T-helper 17 cell (primary cell): Measurements from ENCODE around the gene UBE4A. TPM values are rescaled to one million over a fixed set of nuclear protein-coding genes. Genes with fewer than 3 reads are reported as not detected.
"Not testable (repeated sequence)": the region's sequence is repeated elsewhere in the genome, so short reads cannot be mapped to it uniquely, and the experiment has no call there.

ENCODE experiments used
- ATAC-seq: fragments of 150-1000 bp; cut with Tn5 transposase; 2 replicates; pipeline ENCODE4 v1.10.0; 2021; ENCODE audit warnings: mild to moderate bottlenecking, moderate library complexity
- DNase-seq, 3 donors: peaks; one replicate each; pipeline versions ENCODE4 v3.0.0 to v3.0.0-alpha.2; 2020 to 2021
- H3K9me3 ChIP-seq: one replicate; pipeline ENCODE4 v1.7.0; 2013; ENCODE audit warnings: low read length, mild to moderate bottlenecking; ENCODE audit not compliant: control insufficient read depth, poor library complexity, severe bottlenecking
- H3K27ac Mint-ChIP-seq: one replicate; pipeline ENCODE4 v1.8.0; 2022; ENCODE audit warnings: mild to moderate bottlenecking, moderate library complexity, mixed read lengths
- H3K27me3 Mint-ChIP-seq: one replicate; pipeline ENCODE4 v1.8.0; 2022; ENCODE audit warnings: mixed read lengths
- H3K36me3 Mint-ChIP-seq: one replicate; pipeline ENCODE4 v1.8.0; 2022; ENCODE audit warnings: low read depth, mixed read lengths
- H3K4me1 Mint-ChIP-seq: one replicate; pipeline ENCODE4 v1.8.0; 2022; ENCODE audit warnings: mild to moderate bottlenecking, mixed read lengths
- H3K4me3 Mint-ChIP-seq: one replicate; pipeline ENCODE4 v1.8.0; 2022; ENCODE audit warnings: mild to moderate bottlenecking, moderate library complexity, mixed read lengths
- total RNA-seq, 4 donors: library from RNA in 2 of 4; stranded (reverse) in 2 of 4; gene quantifications; one replicate each; pipeline ENCODE4 v1.2.3 and lab custom pipeline; 2022 to 2026

Gene UBE4A
- total RNA-seq, 2 donors from 2014 or later: 39.4 to 43.5 TPM

GRCh38 chr11:118397448-118397847 is 38.0 kb downstream of the UBE4A start:
- no peak for ATAC-seq
- H3K4me1 Mint-ChIP-seq: peaks cover 30% of the 10 kb centered on the region
- DNase-seq: no peak
- no peak overlapping the region for H3K4me3 Mint-ChIP-seq
- peaks cover 5% of the 10 kb centered on the region for H3K36me3 Mint-ChIP-seq
- peak overlapping the region; percentile 100 for H3K27ac Mint-ChIP-seq
- H3K27me3 Mint-ChIP-seq: no peaks in the 10 kb centered on the region
- no peaks in the 10 kb centered on the region for H3K9me3 ChIP-seq

GRCh38 chr11:118398791-118399559 is 39.6 kb downstream of the UBE4A start:
- DNase-seq: peak; percentile 12 to 52 (median 44)
- Mint-ChIP-seq H3K27ac (peak overlapping the region; percentile 100), H3K4me1 (peaks cover 35% of the 10 kb centered on the region), H3K36me3 (peaks cover 4% of the 10 kb centered on the region), H3K4me3 (peak overlapping the region; percentile 63), H3K27me3 (no peaks in the 10 kb centered on the region)
- no peaks in the 10 kb centered on the region for H3K9me3 ChIP-seq
- ATAC-seq: peak; percentile 87

GRCh38 chr11:118401151-118401879 is 41.9 kb downstream of the UBE4A start, which contains the start of gene ATP5MG:
Gene ATP5MG (plus strand): TSS chr11:118401606. CDS start chr11:118401666, 60 bp downstream.
- no peaks in the 10 kb centered on the region for H3K9me3 ChIP-seq
- peak; percentile 61 for ATAC-seq
- H3K27me3 Mint-ChIP-seq: no peaks in the 10 kb centered on the region
- DNase-seq: peak; percentile 85 to 87 (median 86)
- H3K36me3 Mint-ChIP-seq: peaks cover 2% of the 10 kb centered on the region
- H3K4me3 Mint-ChIP-seq: peak within 1 kb of the TSS; percentile 99
- peaks cover 43% of the 10 kb centered on the region for H3K4me1 Mint-ChIP-seq
- H3K27ac Mint-ChIP-seq: peak within 1 kb of the TSS; percentile 100

GRCh38 chr11:118401880-118402590 is 42.6 kb downstream of the UBE4A start:
- H3K9me3 ChIP-seq: no peaks in the 10 kb centered on the region
- H3K4me3 Mint-ChIP-seq: peak overlapping the region; percentile 99
- peak overlapping the region; percentile 100 for H3K27ac Mint-ChIP-seq
- H3K36me3 Mint-ChIP-seq: peaks cover 2% of the 10 kb centered on the region
- ATAC-seq (no peak), DNase-seq (no peak)
- H3K27me3 Mint-ChIP-seq: no peaks in the 10 kb centered on the region
- peaks cover 47% of the 10 kb centered on the region for H3K4me1 Mint-ChIP-seq

- H3K4me1 Mint-ChIP-seq: peaks cover 47% of the 10 kb centered on the region
Observed at GRCh38 chr11:118402594-118402993, 43.2 kb downstream of the UBE4A start.

GRCh38 chr11:118406599-118407166 is 47.3 kb downstream of the UBE4A start:
- Mint-ChIP-seq H3K27ac (peak overlapping the region; percentile 86), H3K4me1 (peaks cover 42% of the 10 kb centered on the region)
- DNase-seq: no peak

More at GRCh38 chr11:118402594-118402993, 43.2 kb downstream of the UBE4A start:
- not testable (repeated sequence) for H3K36me3 Mint-ChIP-seq, ATAC-seq, H3K27me3 Mint-ChIP-seq, H3K9me3 ChIP-seq, DNase-seq
- H3K27ac Mint-ChIP-seq: peak overlapping the region; percentile 100
- peak overlapping the region; percentile 99 for H3K4me3 Mint-ChIP-seq

GRCh38 chr11:118410055-118410745 is 50.8 kb downstream of the UBE4A start:
- no peaks in the 10 kb centered on the region for H3K9me3 ChIP-seq
- Mint-ChIP-seq H3K36me3 (peaks cover 5% of the 10 kb centered on the region), H3K4me3 (no peak overlapping the region), H3K27me3 (no peaks in the 10 kb centered on the region), H3K27ac (no peak overlapping the region), H3K4me1 (peaks cover 22% of the 10 kb centered on the region)
- no peak for ATAC-seq
- no peak for DNase-seq

More at GRCh38 chr11:118406599-118407166, 47.3 kb downstream of the UBE4A start:
- no peak for ATAC-seq
- Mint-ChIP-seq H3K36me3 (no peaks in the 10 kb centered on the region), H3K27me3 (no peaks in the 10 kb centered on the region), H3K4me3 (no peak overlapping the region)
- no peaks in the 10 kb centered on the region for H3K9me3 ChIP-seq

- ATAC-seq (no peak), DNase-seq (no peak)
- Mint-ChIP-seq H3K4me1 (peaks cover 17% of the 10 kb centered on the region), H3K36me3 (peaks cover 5% of the 10 kb centered on the region), H3K27me3 (no peaks in the 10 kb centered on the region), H3K27ac (peak overlapping the region; percentile 93), H3K4me3 (no peak overlapping the region)
- no peaks in the 10 kb centered on the region for H3K9me3 ChIP-seq
Observed at GRCh38 chr11:118411530-118411929, 52.1 kb downstream of the UBE4A start.

GRCh38 chr11:118412921-118413320 is 53.5 kb downstream of the UBE4A start:
- Mint-ChIP-seq H3K4me3 (no peak overlapping the region), H3K27me3 (no peaks in the 10 kb centered on the region), H3K36me3 (peaks cover 5% of the 10 kb centered on the region), H3K27ac (peak overlapping the region; percentile 34), H3K4me1 (peaks cover 14% of the 10 kb centered on the region)
- no peak for DNase-seq
- H3K9me3 ChIP-seq: no peaks in the 10 kb centered on the region
- no peak for ATAC-seq

GRCh38 chr11:118415062-118415738 is 55.8 kb downstream of the UBE4A start:
- Mint-ChIP-seq H3K27ac (no peak overlapping the region), H3K4me3 (no peak overlapping the region), H3K36me3 (peaks cover 5% of the 10 kb centered on the region), H3K4me1 (peaks cover 4% of the 10 kb centered on the region), H3K27me3 (no peaks in the 10 kb centered on the region)
- ATAC-seq (no peak), DNase-seq (no peak)
- no peaks in the 10 kb centered on the region for H3K9me3 ChIP-seq

- H3K4me3 Mint-ChIP-seq: no peak overlapping the region
- ATAC-seq: peak; percentile 56
- no peak for DNase-seq
Observed at GRCh38 chr11:118415739-118416068, 56.3 kb downstream of the UBE4A start.

GRCh38 chr11:118416900-118417299 is 57.5 kb downstream of the UBE4A start:
- not testable (repeated sequence) for H3K27ac Mint-ChIP-seq, DNase-seq, H3K27me3 Mint-ChIP-seq, H3K36me3 Mint-ChIP-seq, H3K9me3 ChIP-seq, ATAC-seq, H3K4me3 Mint-ChIP-seq, H3K4me1 Mint-ChIP-seq

More at GRCh38 chr11:118415739-118416068, 56.3 kb downstream of the UBE4A start:
- peaks cover under 1% of the 10 kb centered on the region for H3K4me1 Mint-ChIP-seq
- H3K9me3 ChIP-seq: no peaks in the 10 kb centered on the region
- H3K27me3 Mint-ChIP-seq: no peaks in the 10 kb centered on the region
- no peak overlapping the region for H3K27ac Mint-ChIP-seq
- H3K36me3 Mint-ChIP-seq: peaks cover 5% of the 10 kb centered on the region
